PFSK-1 (cell line): ENCODE measurements around the gene LRCH3.

ENCODE experiments used
- FOXP2 ChIP-seq: optimal IDR thresholded peaks from 2 replicates; pipeline ENCODE3; 2011; ENCODE audit warnings: borderline replicate concordance, control low read depth, inconsistent platforms; ENCODE audit not compliant: insufficient read depth; ENCODE audit errors: extremely low read length, extremely low read depth
- POLR2AphosphoS5 ChIP-seq: IDR thresholded peaks from 2 replicates; pipeline ENCODE4 v1.6.1; 2012; ENCODE audit warnings: low read depth, mild to moderate bottlenecking, control low read depth, low read length, moderate library complexity
- REST ChIP-seq, 2 experiments: IDR thresholded peaks; 2 replicates each; pipeline versions ENCODE4 v1.6.1 to v1.8.0; 2011 to 2012; ENCODE audit warnings: low read depth in 2 of 2, low read length in 2 of 2, control low read depth in 1 of 2, inconsistent platforms in 1 of 2, mild to moderate bottlenecking in 1 of 2, moderate library complexity in 1 of 2; ENCODE audit not compliant: insufficient read depth in 1 of 2
- SIN3A ChIP-seq: IDR thresholded peaks from 2 replicates; pipeline ENCODE4 v1.6.1; 2012; ENCODE audit warnings: mild to moderate bottlenecking, low read length, moderate library complexity, borderline replicate concordance; ENCODE audit not compliant: insufficient read depth
- TAF1 ChIP-seq: IDR thresholded peaks from 2 replicates; pipeline ENCODE4 v1.6.1; 2012; ENCODE audit warnings: low read length, control low read depth, borderline replicate concordance; ENCODE audit not compliant: insufficient read depth

GRCh38 chr3:197750858-197751737, 40.0 kb upstream of the LRCH3 start:
- no peak for TF ChIP-seq POLR2AphosphoS5
- no peak for TF ChIP-seq TAF1
- TF ChIP-seq REST (IDR thresholded peaks at IDR 0.05; ENCODE audit: insufficient read depth in 1 of 2, low read depth in 2 of 2, low read length in 2 of 2), result no peak
- TF ChIP-seq SIN3A, result no peak
- no peak for TF ChIP-seq FOXP2
